HCT116 (cell line): ENCODE measurements around the gene ITSN1. TPM values are rescaled to one million over a fixed set of nuclear protein-coding genes. Genes with fewer than 3 reads are reported as not detected.

Experiments used
- ATAC-seq: fragments of 200-7000 bp; cut with Tn5 transposase; 2 replicates; pipeline ENCODE4 v1.9.1; 2020; ENCODE audit warnings: mild to moderate bottlenecking, moderate library complexity
- BruUV-seq: library from RNA; stranded (reverse); fragments of 400-500 nt; replicated peaks from 2 replicates; lab custom pipeline; 2021; lab: Mats Ljungman, UMichigan
- CTCF ChIA-PET: fragments of 300-600 bp; sonication (Branson Sonifier 250); formaldehyde crosslinking; loops from one replicate; lab custom pipeline; 2021; ENCODE audit warnings: antibody characterized with exemption; lab: Charles Lee
- POLR2A ChIA-PET: fragments of 300-600, 350-600 bp; sonication (Branson Sonifier 250); formaldehyde crosslinking; loops from one replicate; lab custom pipeline; 2021; ENCODE audit warnings: antibody characterized with exemption; lab: Charles Lee
- RAD21 ChIA-PET, 2 experiments: fragments of 300-600 bp; sonication (Branson Sonifier 250); formaldehyde crosslinking; loops; one replicate each; lab custom pipeline; 2023; ENCODE audit warnings: low total read pairs in 2 of 2; ENCODE audit not compliant: uncharacterized antibody in 2 of 2, unreplicated experiment in 2 of 2, low non-redundant PET in 1 of 2; lab: Charles Lee
- DNase-seq: peaks from one replicate; pipeline ENCODE4 v3.0.0-alpha.2; 2010; ENCODE audit warnings: low read depth, low spot score
- H2AFZ ChIP-seq: fragments of 200-600 bp; shearing (Covaris generic), sonication (generic); 2 replicates; pipeline ENCODE4 v1.6.1; 2017; ENCODE audit warnings: low read depth, mixed run types, mixed read lengths, antibody characterized with exemption, low read length; ENCODE audit not compliant: poor library complexity, severe bottlenecking
- H3K27ac ChIP-seq: 2 replicates; pipeline ENCODE4 v1.5.1; 2012; ENCODE audit warnings: low read depth, low read length
- H3K27me3 ChIP-seq: fragments of 200-600 bp; sonication (generic); 2 replicates; pipeline ENCODE4 v1.6.1; 2016; ENCODE audit warnings: mixed run types, low read length, mixed read lengths; ENCODE audit not compliant: insufficient read depth
- H3K36me3 ChIP-seq, 2 experiments: fragments of 200-500 bp in 1 of 2; fragments of 200-600 bp in 1 of 2; sonication (Bioruptor generic) in 1 of 2; sonication (generic) in 1 of 2; 2 replicates each; pipeline versions ENCODE4 v1.5.1 to v1.6.1; 2014 to 2016; ENCODE audit warnings: low read length in 2 of 2, inconsistent platforms in 1 of 2, mixed read lengths in 1 of 2, mixed run types in 1 of 2; ENCODE audit not compliant: insufficient read depth in 2 of 2, control insufficient read depth in 1 of 2
- H3K4me1 ChIP-seq, 2 experiments: fragments of 200-600 bp in 1 of 2; sonication (generic) in 1 of 2; 2 replicates each; pipeline versions ENCODE4 v1.5.1 to v1.6.1; 2012 to 2017; ENCODE audit warnings: low read length in 2 of 2, inconsistent platforms in 1 of 2, mild to moderate bottlenecking in 1 of 2, mixed read lengths in 1 of 2, mixed run types in 1 of 2, moderate library complexity in 1 of 2; ENCODE audit not compliant: insufficient read depth in 2 of 2, control insufficient read depth in 1 of 2
- H3K4me2 ChIP-seq: fragments of 200-600 bp; sonication (generic); 2 replicates; pipeline ENCODE4 v1.6.1; 2017; ENCODE audit warnings: mixed run types, low read length, mixed read lengths
- H3K4me3 ChIP-seq, 2 experiments: fragments of 200-600 bp in 1 of 2; sonication (generic) in 1 of 2; replicated peaks in 1 of 2; 2 replicates each; pipeline ENCODE4 v1.5.1; 2011 to 2016; ENCODE audit warnings: low read length in 2 of 2, control low read depth in 1 of 2, low read depth in 1 of 2, mild to moderate bottlenecking in 1 of 2, mixed read lengths in 1 of 2, mixed run types in 1 of 2
- H3K79me2 ChIP-seq: fragments of 200-600 bp; sonication (generic); 2 replicates; pipeline ENCODE4 v1.6.1; 2017; ENCODE audit warnings: mild to moderate bottlenecking, mixed run types, low read length, moderate library complexity, mixed read lengths; ENCODE audit not compliant: insufficient read depth
- H3K9ac ChIP-seq: fragments of 200-600 bp; sonication (generic); 2 replicates; pipeline ENCODE4 v1.6.1; 2016; ENCODE audit warnings: low read length, mixed read lengths
- H3K9me2 ChIP-seq: fragments of 200-600 bp; sonication (generic), shearing (Covaris generic); 2 replicates; pipeline ENCODE4 v1.6.1; 2017; ENCODE audit warnings: mixed run types, mild to moderate bottlenecking, moderate library complexity; ENCODE audit not compliant: insufficient read depth
- H3K9me3 ChIP-seq, 2 experiments: fragments of 200-500 bp in 1 of 2; fragments of 200-600 bp in 1 of 2; sonication (Bioruptor generic) in 1 of 2; sonication (generic) in 1 of 2; 2 replicates each; pipeline ENCODE4 v1.6.1; 2014 to 2017; ENCODE audit warnings: low read length in 2 of 2, mixed read lengths in 2 of 2, inconsistent platforms in 1 of 2, low read depth in 1 of 2, mild to moderate bottlenecking in 1 of 2, mixed run types in 1 of 2, moderate library complexity in 1 of 2; ENCODE audit not compliant: control insufficient read depth in 1 of 2, insufficient read depth in 1 of 2
- H4K20me1 ChIP-seq: fragments of 200-600 bp; sonication (generic), shearing (Covaris generic); 2 replicates; pipeline ENCODE4 v1.6.1; 2017; ENCODE audit warnings: mixed run types, mild to moderate bottlenecking, moderate library complexity; ENCODE audit not compliant: insufficient read depth
- MAX ChIP-seq: IDR thresholded peaks from 2 replicates; pipeline ENCODE4 v1.6.1; 2012
- YY1 ChIP-seq: IDR thresholded peaks from 2 replicates; pipeline ENCODE4 v1.6.1; 2011; ENCODE audit warnings: low read length, low read depth, moderate library complexity, mild to moderate bottlenecking; ENCODE audit not compliant: insufficient replicate concordance; ENCODE audit errors: extremely low read depth
- ZBTB33 ChIP-seq: IDR thresholded peaks from 2 replicates; pipeline ENCODE4 v1.6.1; 2011; ENCODE audit warnings: mild to moderate bottlenecking, low read length, moderate library complexity; ENCODE audit not compliant: insufficient replicate concordance; ENCODE audit errors: extremely low read depth
- ZFX ChIP-seq: fragments of 450-650 bp; IDR thresholded peaks from 2 replicates; pipeline ENCODE4 v1.6.1; 2017
- intact Hi-C: fragments of 100-400 bp; cut with micrococcal nuclease; formaldehyde crosslinking; loops from 2 replicates; pipeline ENCODE4 v1.10.0; 2022
- total RNA-seq: library from RNA; stranded (reverse); gene quantifications from one replicate; pipeline ENCODE4 v1.2.1, GENCODE V29; 2021; ENCODE audit not compliant: unreplicated experiment

The ITSN1 gene
- total RNA-seq, 1 experiment from 2014 or later, result 25.8 TPM

- BruUV-seq, result no TSS peak
- Histone ChIP-seq H3K27ac (no peak overlapping the region), H3K9me2 (no peaks in the 10 kb centered on the region), H3K4me3 (no peak overlapping the region), H3K27me3 (no peaks in the 10 kb centered on the region), H3K4me2 (no peak overlapping the region), H3K9me3 (no peaks in the 10 kb centered on the region), H3K79me2 (no peaks in the 10 kb centered on the region), H3K36me3 (no peaks in the 10 kb centered on the region), H3K9ac (no peak overlapping the region), H3K4me1 (no peaks in the 10 kb centered on the region), H4K20me1 (no peaks in the 10 kb centered on the region), H2AFZ (no peak overlapping the region)
- RAD21 ChIA-PET, result no interaction called here
- CTCF ChIA-PET, result no interaction called here
- intact Hi-C loops, result no loop called here
- TF ChIP-seq ZFX (no peak), YY1 (no peak), ZBTB33 (no peak), MAX (no peak)
- no peak for DNase-seq
- ATAC-seq, result no peak
- POLR2A ChIA-PET, result interaction anchor here (1.2 kb wide), 1 partner anchor 19 kb away, joined by 3 read pairs; no protein-coding TSS in a partner anchor
Observed at GRCh38 chr21:33831962-33832659, 189.8 kb downstream of the ITSN1 start.
